ENCODE measurements around the gene SLC22A1. TPM values are rescaled to one million over a fixed set of nuclear protein-coding genes. Genes with fewer than 3 reads are reported as not detected.

The SLC22A1 gene
- total and polyA plus RNA-seq, 2 donors (not counting 1 experiment from before 2014, with no cell fraction given): 0.18 to 1.5 TPM

GRCh38 chr6:160088069-160088783 lies 33.4 kb upstream of the SLC22A1 start:
- ChIA-PET POLR2A (no interaction called here), CTCF (interaction anchor here (1.3 to 1.7 kb wide), 2 partner anchors 8 to 11 kb away, joined by 4 to 5 read pairs; no protein-coding TSS in a partner anchor)
- Histone ChIP-seq H3K27ac (ENCODE audit: low read length in 2 of 2) (no peak overlapping the region), H3K9ac (ENCODE audit: low read length) (no peak overlapping the region), H3K4me3 (ENCODE audit: control extremely low read depth in 1 of 5, extremely low read depth in 1 of 5, insufficient read depth in 1 of 5, low read depth in 2 of 5, low read length in 4 of 5) (no peak overlapping the region), H3K4me2 (replicated peaks; ENCODE audit: low read depth, low read length, poor library complexity, severe bottlenecking) (no peak overlapping the region), H4K20me1 (ENCODE audit: control insufficient read depth, insufficient read depth, low read length, poor library complexity, severe bottlenecking) (no peaks in the 10 kb centered on the region), H3K27me3 (replicated peaks in 1 of 4; ENCODE audit: control extremely low read depth in 1 of 4, control insufficient read depth in 3 of 4, insufficient read depth in 4 of 4, low read length in 3 of 4) (no peaks in the 10 kb centered on the region), H3K9me3 (ENCODE audit: control extremely low read depth in 1 of 3, control insufficient read depth in 2 of 3, insufficient read depth in 1 of 3, low read length in 2 of 3) (no peaks in the 10 kb centered on the region), H3K36me3 (replicated peaks in 1 of 2; ENCODE audit: control extremely low read depth in 1 of 2, control insufficient read depth in 1 of 2, extremely low read depth in 1 of 2, insufficient read depth in 2 of 2, low read length in 1 of 2) (peaks cover 15 to 78% of the 10 kb centered on the region in 2 experiments), H3K79me2 (ENCODE audit: control insufficient read depth, insufficient read depth, low read length) (no peaks in the 10 kb centered on the region), H3K4me1 (ENCODE audit: control insufficient read depth in 2 of 2, insufficient read depth in 2 of 2, low read length in 2 of 2) (no peaks in the 10 kb centered on the region), H2AFZ (ENCODE audit: insufficient read depth, low read depth, low read length, poor library complexity, severe bottlenecking) (no peak overlapping the region)
- Mint-ChIP-seq H3K27me3 (no peaks in the 10 kb centered on the region), H3K4me1 (no peaks in the 10 kb centered on the region), H3K9me3 (ENCODE audit: insufficient read depth) (no peaks in the 10 kb centered on the region), H3K27ac (no peak overlapping the region), H3K4me3 (no peak overlapping the region)
- intact Hi-C loops (cut with micrococcal nuclease): no loop called here
- TF ChIP-seq CTCF (IDR thresholded peaks at IDR 0.05) (no peak), EZH2 (IDR thresholded peaks at IDR 0.05; ENCODE audit: borderline replicate concordance, insufficient read depth, low read depth, low read length, poor library complexity, severe bottlenecking) (no peak)
- WGBS (ENCODE audit: insufficient coverage): 94% methylated on average over 11 of the region's 13 CpGs
- ATAC-seq (ENCODE audit: low read depth): no peak
- no peak for DNase-seq

- no peak overlapping the region for H3K27ac Mint-ChIP-seq
- CTCF ChIA-PET: interaction anchor here (1.3 to 1.7 kb wide), 2 partner anchors 9 to 10 kb away, joined by 4 to 5 read pairs; no protein-coding TSS in a partner anchor
These were observed 32.7 kb upstream of the SLC22A1 start for GRCh38 chr6:160088784-160089533.

More at GRCh38 chr6:160088784-160089533, 32.7 kb upstream of the SLC22A1 start:
- H3K79me2 ChIP-seq (ENCODE audit: control insufficient read depth, insufficient read depth, low read length): no peaks in the 10 kb centered on the region
- H3K9me3 ChIP-seq (ENCODE audit: control extremely low read depth in 1 of 3, control insufficient read depth in 2 of 3, insufficient read depth in 1 of 3, low read length in 2 of 3): no peaks in the 10 kb centered on the region
- H3K4me3 Mint-ChIP-seq: no peak overlapping the region
- intact Hi-C loops (cut with micrococcal nuclease): no loop called here
- H4K20me1 ChIP-seq (ENCODE audit: control insufficient read depth, insufficient read depth, low read length, poor library complexity, severe bottlenecking): no peaks in the 10 kb centered on the region
- no peaks in the 10 kb centered on the region for H3K4me1 ChIP-seq (ENCODE audit: control insufficient read depth in 2 of 2, insufficient read depth in 2 of 2, low read length in 2 of 2)
- H3K9ac ChIP-seq (ENCODE audit: low read length): no peak overlapping the region
- 98% methylated on average over 12 of the region's 21 CpGs for WGBS (ENCODE audit: insufficient coverage)
- no peaks in the 10 kb centered on the region for H3K27me3 ChIP-seq (replicated peaks in 1 of 4; ENCODE audit: control extremely low read depth in 1 of 4, control insufficient read depth in 3 of 4, insufficient read depth in 4 of 4, low read length in 3 of 4)
- H3K27ac ChIP-seq (ENCODE audit: low read length in 2 of 2): no peak overlapping the region
- H3K4me1 Mint-ChIP-seq: no peaks in the 10 kb centered on the region
- TF ChIP-seq CTCF (IDR thresholded peaks at IDR 0.05) (no peak), EZH2 (IDR thresholded peaks at IDR 0.05; ENCODE audit: borderline replicate concordance, insufficient read depth, low read depth, low read length, poor library complexity, severe bottlenecking) (no peak)
- POLR2A ChIA-PET: no interaction called here
- H2AFZ ChIP-seq (ENCODE audit: insufficient read depth, low read depth, low read length, poor library complexity, severe bottlenecking): no peak overlapping the region
- H3K4me2 ChIP-seq (replicated peaks; ENCODE audit: low read depth, low read length, poor library complexity, severe bottlenecking): no peak overlapping the region
- peaks cover 14 to 82% of the 10 kb centered on the region in 2 experiments for H3K36me3 ChIP-seq (replicated peaks in 1 of 2; ENCODE audit: control extremely low read depth in 1 of 2, control insufficient read depth in 1 of 2, extremely low read depth in 1 of 2, insufficient read depth in 2 of 2, low read length in 1 of 2)
- H3K4me3 ChIP-seq (ENCODE audit: control extremely low read depth in 1 of 5, extremely low read depth in 1 of 5, insufficient read depth in 1 of 5, low read depth in 2 of 5, low read length in 4 of 5): no peak overlapping the region
- H3K27me3 Mint-ChIP-seq: no peaks in the 10 kb centered on the region
- DNase-seq (no peak), ATAC-seq (ENCODE audit: low read depth) (no peak)
- H3K9me3 Mint-ChIP-seq (ENCODE audit: insufficient read depth): no peaks in the 10 kb centered on the region

All from B cell (primary cell).